Liver (tissue), 9 donors: Measurements from ENCODE around the gene LRRN4CL. TPM values are rescaled to one million over a fixed set of nuclear protein-coding genes. Genes with fewer than 3 reads are reported as not detected.
A peak's percentile ranks its signal among the peaks of the same experiment; 100 is the strongest.

Experiments
- DNase-seq: peaks from one replicate; pipeline ENCODE4 v3.0.0-alpha.2; 2017; ENCODE audit warnings: low spot score
- H3K27ac ChIP-seq, 2 donors: one replicate each; pipeline ENCODE4 v1.7.0; 2013; ENCODE audit warnings: inconsistent platforms in 2 of 2, low read length in 2 of 2, control low read depth in 1 of 2, low read depth in 1 of 2, mild to moderate bottlenecking in 1 of 2
- H3K27me3 ChIP-seq, 4 donors: one replicate each; pipeline versions ENCODE4 v1.6.1 to v1.7.0; 2013; ENCODE audit warnings: low read length in 3 of 4, inconsistent platforms in 1 of 4, mild to moderate bottlenecking in 1 of 4, moderate library complexity in 1 of 4; ENCODE audit not compliant: control insufficient read depth in 4 of 4, insufficient read depth in 4 of 4
- H3K36me3 ChIP-seq, 4 donors: one replicate each; pipeline versions ENCODE4 v1.6.1 to v1.7.0; 2013; ENCODE audit warnings: low read length in 3 of 4, mild to moderate bottlenecking in 3 of 4, low read depth in 1 of 4, moderate library complexity in 1 of 4; ENCODE audit not compliant: control insufficient read depth in 4 of 4, insufficient read depth in 3 of 4
- H3K4me1 ChIP-seq, 4 donors: one replicate each; pipeline versions ENCODE4 v1.6.1 to v1.7.0; 2013; ENCODE audit warnings: low read length in 3 of 4, mild to moderate bottlenecking in 3 of 4, moderate library complexity in 1 of 4; ENCODE audit not compliant: control insufficient read depth in 4 of 4, insufficient read depth in 4 of 4
- H3K4me3 ChIP-seq, 3 donors: one replicate each; pipeline versions ENCODE4 v1.6.1 to v1.7.0; 2013; ENCODE audit warnings: low read length in 3 of 3, control low read depth in 1 of 3, low read depth in 1 of 3, mild to moderate bottlenecking in 1 of 3
- H3K9ac ChIP-seq, 2 donors: one replicate each; pipeline ENCODE4 v1.7.0; 2013; ENCODE audit warnings: low read length in 2 of 2, mild to moderate bottlenecking in 2 of 2, moderate library complexity in 2 of 2, control low read depth in 1 of 2, low read depth in 1 of 2
- H3K9me3 ChIP-seq, 4 donors: one replicate each; pipeline versions ENCODE4 v1.6.1 to v1.7.0; 2013; ENCODE audit warnings: low read length in 3 of 4; ENCODE audit not compliant: control insufficient read depth in 4 of 4
- EGR1 ChIP-seq, 2 donors: IDR thresholded peaks; 2 replicates each; pipeline ENCODE4 v1.6.1; 2016 to 2018; ENCODE audit warnings: antibody characterized with exemption in 2 of 2, low read depth in 2 of 2
- FOXA1 ChIP-seq: IDR thresholded peaks from 2 replicates; pipeline ENCODE4 v1.6.1; 2016; ENCODE audit warnings: antibody characterized with exemption
- FOXA2 ChIP-seq: IDR thresholded peaks from 2 replicates; pipeline ENCODE4 v1.6.1; 2016; ENCODE audit warnings: antibody characterized with exemption
- GABPA ChIP-seq, 2 donors: IDR thresholded peaks in 1 of 2; conservative IDR thresholded peaks in 1 of 2; 2 replicates each; pipeline ENCODE4 v1.6.1; 2016; ENCODE audit warnings: antibody characterized with exemption in 2 of 2, mild to moderate bottlenecking in 1 of 2, moderate library complexity in 1 of 2
- HNF4A ChIP-seq, 2 donors: conservative IDR thresholded peaks; 2 replicates each; pipeline ENCODE4 v1.6.1; 2016; ENCODE audit warnings: antibody characterized with exemption in 2 of 2, mild to moderate bottlenecking in 2 of 2
- HNF4G ChIP-seq: IDR thresholded peaks from 2 replicates; pipeline ENCODE4 v1.6.1; 2016; ENCODE audit warnings: antibody characterized with exemption
- JUND ChIP-seq, 2 donors: IDR thresholded peaks; 2 replicates each; pipeline ENCODE4 v1.6.1; 2016; ENCODE audit warnings: antibody characterized with exemption in 2 of 2
- NR2F2 ChIP-seq: IDR thresholded peaks from 2 replicates; pipeline ENCODE4 v1.6.1; 2016; ENCODE audit warnings: antibody characterized with exemption
- RAD21 ChIP-seq, 2 donors: IDR thresholded peaks; 2 replicates each; pipeline ENCODE4 v1.6.1; 2016; ENCODE audit warnings: antibody characterized with exemption in 2 of 2, mild to moderate bottlenecking in 2 of 2
- RXRA ChIP-seq, 2 donors: IDR thresholded peaks; 2 replicates each; pipeline ENCODE4 v1.6.1; 2017 to 2018; ENCODE audit warnings: antibody characterized with exemption in 2 of 2, mild to moderate bottlenecking in 1 of 2
- SP1 ChIP-seq: IDR thresholded peaks from 2 replicates; pipeline ENCODE4 v1.6.1; 2018; ENCODE audit warnings: antibody characterized with exemption, mild to moderate bottlenecking
- TAF1 ChIP-seq: conservative IDR thresholded peaks from 2 replicates; pipeline ENCODE4 v1.6.1; 2016; ENCODE audit warnings: antibody characterized with exemption, mild to moderate bottlenecking
- YY1 ChIP-seq: IDR thresholded peaks from 2 replicates; pipeline ENCODE4 v1.6.1; 2016; ENCODE audit warnings: antibody characterized with exemption, mild to moderate bottlenecking
- WGBS: extraction: QIAGEN DNeasy Blood & Tissue Kit; methylation state at CpG from one replicate; pipeline ENCODE4 v1.1.7; 2013; 5-methylcytosine and 5-hydroxymethylcytosine counted together
- polyA plus RNA-seq, 2 donors: library from polyadenylated mRNA; stranded (reverse) in 1 of 2; unstranded in 1 of 2; fragments of 200-250 nt in 1 of 2; fragments of >200 nt in 1 of 2; fragmentation: Nextera tagmentation in 1 of 2; extraction: Ambion mirVana in 1 of 2; gene quantifications; one replicate each; pipeline versions ENCODE4 v1.2.1 to v1.2.3, GENCODE V29; 2013 to 2015
- total RNA-seq, 2 donors: library from RNA; depleted of rRNA; stranded (reverse); fragments of >200 nt; gene quantifications; one replicate each; pipeline ENCODE4 v1.2.3, GENCODE V29; 2014
- TF ChIP-seq, protein P1 (sequence below): fragments of 150-350 bp; IDR thresholded peaks from 2 replicates; pipeline ENCODE4 v1.5.1; 2017; ENCODE audit warnings: improper control_type of control experiment, low read depth, low read length; ENCODE audit not compliant: missing input control
- TF ChIP-seq, protein P2 (sequence below): IDR thresholded peaks from 2 replicates; pipeline ENCODE4 v1.6.1; 2016; ENCODE audit warnings: antibody characterized with exemption
- TF ChIP-seq, protein P3 (sequence below): IDR thresholded peaks from 2 replicates; pipeline ENCODE4 v1.6.1; 2016; ENCODE audit warnings: antibody characterized with exemption
- TF ChIP-seq, protein P4 (sequence below): IDR thresholded peaks from 2 replicates; pipeline ENCODE4 v1.6.1; 2016; ENCODE audit warnings: antibody characterized with exemption
- donor health status: healthy.
- donor health status: healthy.
- donor health status: healthy.
- donor health status: healthy.
- donor health status: healthy.

The LRRN4CL gene
- total and polyA plus RNA-seq, 4 donors = 0.06 to 0.08 TPM; not detected in 2

DNA sequence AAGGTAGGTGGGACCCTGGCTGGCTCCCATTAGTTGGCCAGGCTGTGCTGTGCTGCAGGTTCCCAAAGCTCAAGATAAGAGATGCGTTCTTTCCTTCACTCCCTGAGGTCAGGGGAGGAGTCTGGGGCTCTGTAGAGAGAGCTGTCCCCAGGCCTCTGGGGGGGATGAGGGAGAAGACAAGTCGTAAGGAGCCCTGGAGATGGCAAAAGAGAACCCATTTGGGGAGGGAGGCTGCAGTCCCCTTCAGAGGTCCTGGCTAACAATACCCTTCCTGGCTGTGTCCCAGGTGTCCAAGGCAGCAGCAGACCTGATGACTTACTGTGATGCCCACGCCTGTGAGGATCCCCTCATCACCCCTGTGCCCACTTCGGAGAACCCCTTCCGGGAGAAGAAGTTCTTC lies 19.1 kb upstream of the LRRN4CL start:
- H3K4me1 ChIP-seq = peaks cover 17 to 58% (median 47%) of the 10 kb centered on the region in 4 donors
- WGBS = 89% methylated on average over 5 of the region's 5 CpGs
- no peak overlapping the region for H3K9ac ChIP-seq
- H3K27ac ChIP-seq = no peak overlapping the region
- no peaks in the 10 kb centered on the region for H3K9me3 ChIP-seq
- H3K27me3 ChIP-seq = no peaks in the 10 kb centered on the region
- peaks cover 0 to 4% (median 1%) of the 10 kb centered on the region in 4 donors for H3K36me3 ChIP-seq
- TF ChIP-seq, protein P1, sequence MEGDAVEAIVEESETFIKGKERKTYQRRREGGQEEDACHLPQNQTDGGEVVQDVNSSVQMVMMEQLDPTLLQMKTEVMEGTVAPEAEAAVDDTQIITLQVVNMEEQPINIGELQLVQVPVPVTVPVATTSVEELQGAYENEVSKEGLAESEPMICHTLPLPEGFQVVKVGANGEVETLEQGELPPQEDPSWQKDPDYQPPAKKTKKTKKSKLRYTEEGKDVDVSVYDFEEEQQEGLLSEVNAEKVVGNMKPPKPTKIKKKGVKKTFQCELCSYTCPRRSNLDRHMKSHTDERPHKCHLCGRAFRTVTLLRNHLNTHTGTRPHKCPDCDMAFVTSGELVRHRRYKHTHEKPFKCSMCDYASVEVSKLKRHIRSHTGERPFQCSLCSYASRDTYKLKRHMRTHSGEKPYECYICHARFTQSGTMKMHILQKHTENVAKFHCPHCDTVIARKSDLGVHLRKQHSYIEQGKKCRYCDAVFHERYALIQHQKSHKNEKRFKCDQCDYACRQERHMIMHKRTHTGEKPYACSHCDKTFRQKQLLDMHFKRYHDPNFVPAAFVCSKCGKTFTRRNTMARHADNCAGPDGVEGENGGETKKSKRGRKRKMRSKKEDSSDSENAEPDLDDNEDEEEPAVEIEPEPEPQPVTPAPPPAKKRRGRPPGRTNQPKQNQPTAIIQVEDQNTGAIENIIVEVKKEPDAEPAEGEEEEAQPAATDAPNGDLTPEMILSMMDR = no peak
- no peak for TF ChIP-seq RXRA (IDR thresholded peaks at IDR 0.05)
- no peak for TF ChIP-seq SP1
- peak overlapping the region in 1 of 3 donors; percentile 56 for H3K4me3 ChIP-seq
- peak; percentile 47 for DNase-seq

DNA sequence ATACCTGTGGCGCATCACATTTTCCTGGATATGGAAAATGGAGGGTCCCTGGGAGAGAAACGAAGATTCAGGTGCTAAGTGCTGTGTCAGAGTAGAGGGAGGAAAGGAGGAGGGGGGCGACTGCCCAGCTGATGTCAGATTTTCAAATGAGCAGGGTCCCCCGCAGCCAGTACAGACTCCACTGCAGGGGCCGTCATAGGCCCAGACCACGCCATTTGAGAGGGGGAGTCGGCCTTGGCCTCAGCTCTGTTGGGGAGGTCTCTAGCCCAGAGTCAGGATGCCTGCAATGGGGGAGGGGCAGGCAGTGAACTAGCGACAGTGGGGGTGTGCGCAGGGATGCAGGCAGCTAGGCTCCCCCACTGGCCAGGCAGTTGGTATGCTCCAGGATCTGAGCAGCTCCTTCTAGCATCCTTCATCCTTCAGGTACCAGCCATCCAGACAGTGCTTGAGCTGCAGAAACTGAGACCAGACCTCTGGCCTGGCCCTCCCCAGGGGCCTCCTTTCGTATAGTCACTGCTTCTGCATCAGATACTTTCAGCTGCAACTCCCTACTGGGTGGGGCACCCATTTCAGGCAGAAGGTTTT lies 18.0 kb upstream of the LRRN4CL start, which contains the start of the genes BSCL2 and GNG3:
TSS of gene BSCL2 (minus strand) at position 148 of the 585 bp plus-strand sequence. CDS start 229 bp downstream, outside the sequence.
TSS of gene GNG3 (plus strand) at position 400 of the 585 bp plus-strand sequence. CDS start 620 bp downstream, outside the sequence.
- TF ChIP-seq RAD21 (IDR thresholded peaks at IDR 0.05) (no peak), HNF4G (no peak)
- TF ChIP-seq, protein P1 = no peak
- TF ChIP-seq, protein P2, sequence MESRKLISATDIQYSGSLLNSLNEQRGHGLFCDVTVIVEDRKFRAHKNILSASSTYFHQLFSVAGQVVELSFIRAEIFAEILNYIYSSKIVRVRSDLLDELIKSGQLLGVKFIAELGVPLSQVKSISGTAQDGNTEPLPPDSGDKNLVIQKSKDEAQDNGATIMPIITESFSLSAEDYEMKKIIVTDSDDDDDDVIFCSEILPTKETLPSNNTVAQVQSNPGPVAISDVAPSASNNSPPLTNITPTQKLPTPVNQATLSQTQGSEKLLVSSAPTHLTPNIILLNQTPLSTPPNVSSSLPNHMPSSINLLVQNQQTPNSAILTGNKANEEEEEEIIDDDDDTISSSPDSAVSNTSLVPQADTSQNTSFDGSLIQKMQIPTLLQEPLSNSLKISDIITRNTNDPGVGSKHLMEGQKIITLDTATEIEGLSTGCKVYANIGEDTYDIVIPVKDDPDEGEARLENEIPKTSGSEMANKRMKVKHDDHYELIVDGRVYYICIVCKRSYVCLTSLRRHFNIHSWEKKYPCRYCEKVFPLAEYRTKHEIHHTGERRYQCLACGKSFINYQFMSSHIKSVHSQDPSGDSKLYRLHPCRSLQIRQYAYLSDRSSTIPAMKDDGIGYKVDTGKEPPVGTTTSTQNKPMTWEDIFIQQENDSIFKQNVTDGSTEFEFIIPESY = no peak
- peaks cover 0 to 4% (median 1%) of the 10 kb centered on the region in 4 donors for H3K36me3 ChIP-seq
- peaks cover 15 to 48% (median 38%) of the 10 kb centered on the region in 4 donors for H3K4me1 ChIP-seq
- 85% methylated on average over 10 of the region's 10 CpGs for whole genome bisulfite sequencing
- peak within 1 kb of the TSS; percentile 37 to 50 for H3K9ac ChIP-seq
- H3K27ac ChIP-seq = peak within 1 kb of the TSS; percentile 79 to 80
- H3K9me3 ChIP-seq = no peaks in the 10 kb centered on the region
- DNase-seq = peak; percentile 39
- H3K4me3 ChIP-seq = peak within 1 kb of the TSS; percentile 66 to 77 (median 72)
- H3K27me3 ChIP-seq = no peaks in the 10 kb centered on the region

DNA sequence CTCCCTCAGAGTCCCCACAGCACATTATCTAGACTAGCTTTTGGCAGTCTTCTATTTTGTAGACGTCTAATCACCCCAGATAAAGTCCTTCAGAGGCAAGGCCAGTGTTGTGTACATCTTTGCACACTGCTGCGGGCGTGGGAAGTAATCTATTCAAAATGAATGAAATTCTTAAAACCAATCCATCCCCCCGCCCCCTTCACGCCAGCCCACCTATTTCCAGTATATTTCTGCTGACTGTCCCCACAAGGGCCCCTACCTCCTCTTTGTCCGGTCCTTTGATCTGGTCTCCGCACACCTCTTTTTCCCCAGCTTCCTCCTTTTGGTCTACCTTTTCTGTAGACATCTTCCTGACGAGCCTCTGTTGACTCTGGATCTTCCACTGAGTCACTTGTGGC lies 17.5 kb upstream of the LRRN4CL start:
- H3K9ac ChIP-seq = peak overlapping the region; percentile 37 to 50
- no peak for DNase-seq
- H3K9me3 ChIP-seq = no peaks in the 10 kb centered on the region
- H3K4me1 ChIP-seq = peaks cover 14 to 44% (median 35%) of the 10 kb centered on the region in 4 donors
- H3K4me3 ChIP-seq = peak overlapping the region; percentile 66 to 77 (median 72)
- peaks cover 0 to 4% (median 1%) of the 10 kb centered on the region in 4 donors for H3K36me3 ChIP-seq
- no peaks in the 10 kb centered on the region for H3K27me3 ChIP-seq
- 82% methylated on average over 8 of the region's 8 CpGs for WGBS
- peak overlapping the region; percentile 79 to 80 for H3K27ac ChIP-seq
- no peak for TF ChIP-seq RXRA (IDR thresholded peaks at IDR 0.05)
- no peak for TF ChIP-seq FOXA1
- no peak for TF ChIP-seq NR2F2
- TF ChIP-seq, protein P3, sequence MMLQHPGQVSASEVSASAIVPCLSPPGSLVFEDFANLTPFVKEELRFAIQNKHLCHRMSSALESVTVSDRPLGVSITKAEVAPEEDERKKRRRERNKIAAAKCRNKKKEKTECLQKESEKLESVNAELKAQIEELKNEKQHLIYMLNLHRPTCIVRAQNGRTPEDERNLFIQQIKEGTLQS = no peak
- no peak for TF ChIP-seq RAD21 (IDR thresholded peaks at IDR 0.05)
- no peak for TF ChIP-seq TAF1
- no peak for TF ChIP-seq GABPA (IDR thresholded peaks at IDR 0.05 in 1 of 2, conservative IDR thresholded peaks at IDR 0.05 in 1 of 2)
- TF ChIP-seq EGR1 (IDR thresholded peaks at IDR 0.05; ENCODE audit: low read depth in 2 of 2) = no peak
- TF ChIP-seq, protein P4, sequence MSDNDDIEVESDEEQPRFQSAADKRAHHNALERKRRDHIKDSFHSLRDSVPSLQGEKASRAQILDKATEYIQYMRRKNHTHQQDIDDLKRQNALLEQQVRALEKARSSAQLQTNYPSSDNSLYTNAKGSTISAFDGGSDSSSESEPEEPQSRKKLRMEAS = no peak
- TF ChIP-seq FOXA2 = no peak
- TF ChIP-seq HNF4A (conservative IDR thresholded peaks at IDR 0.05) = no peak
- TF ChIP-seq YY1 = no peak
- TF ChIP-seq JUND (IDR thresholded peaks at IDR 0.05) = no peak
- TF ChIP-seq, protein P1 = no peak
- no peak for TF ChIP-seq SP1
